IPS DF 4.7 (cell line): ENCODE results near the gene NFATC3.
"Not testable (repeated sequence)": the region's sequence is repeated elsewhere in the genome, so short reads cannot be mapped to it uniquely, and the experiment has no call there.

Experiments used
- DNase-seq: peaks from one replicate; pipeline ENCODE4 v3.0.0-alpha.2; 2013; ENCODE audit warnings: low spot score; ENCODE audit errors: extremely low read depth

The NFATC3 gene

GRCh38 chr16:68116256-68116867 lies 31.2 kb downstream of the NFATC3 start:
- no peak for DNase-seq

- DNase-seq = no peak
These were observed 32.7 kb downstream of the NFATC3 start for GRCh38 chr16:68117884-68118283.

- DNase-seq = not testable (repeated sequence)
These were observed 33.8 kb downstream of the NFATC3 start for GRCh38 chr16:68118954-68119353.

- DNase-seq = not testable (repeated sequence)
These were observed 35.3 kb downstream of the NFATC3 start for GRCh38 chr16:68120496-68120895.

- no peak for DNase-seq
These were observed 41.2 kb downstream of the NFATC3 start for GRCh38 chr16:68126395-68126794.

GRCh38 chr16:68128577-68129305 lies 43.6 kb downstream of the NFATC3 start:
- no peak for DNase-seq

- no peak for DNase-seq
These were observed 45.4 kb downstream of the NFATC3 start for GRCh38 chr16:68130520-68130919.

GRCh38 chr16:68131813-68132706 lies 46.9 kb downstream of the NFATC3 start:
- DNase-seq = no peak

GRCh38 chr16:68133000-68133399 lies 47.8 kb downstream of the NFATC3 start:
- not testable (repeated sequence) for DNase-seq

- no peak for DNase-seq
These were observed 49.5 kb downstream of the NFATC3 start for GRCh38 chr16:68134644-68135043.

- no peak for DNase-seq
These were observed 51.3 kb downstream of the NFATC3 start for GRCh38 chr16:68136515-68136914.

- no peak for DNase-seq
These were observed 58.8 kb downstream of the NFATC3 start for GRCh38 chr16:68144008-68144407.

GRCh38 chr16:68146585-68146984 lies 61.4 kb downstream of the NFATC3 start:
- no peak for DNase-seq

GRCh38 chr16:68147444-68147843 lies 62.3 kb downstream of the NFATC3 start:
- DNase-seq = no peak

GRCh38 chr16:68149596-68149995 lies 64.4 kb downstream of the NFATC3 start:
- no peak for DNase-seq

GRCh38 chr16:68155425-68155824 lies 70.3 kb downstream of the NFATC3 start:
- DNase-seq = no peak

GRCh38 chr16:68162413-68162812 lies 77.2 kb downstream of the NFATC3 start:
- DNase-seq = no peak

- DNase-seq = not testable (repeated sequence)
These were observed 78.1 kb downstream of the NFATC3 start for GRCh38 chr16:68163275-68163674.

GRCh38 chr16:68166264-68166663 lies 81.1 kb downstream of the NFATC3 start:
- DNase-seq = no peak

GRCh38 chr16:68179196-68179795 lies 94.1 kb downstream of the NFATC3 start:
- no peak for DNase-seq

GRCh38 chr16:68179855-68180254 lies 94.7 kb downstream of the NFATC3 start:
- DNase-seq = no peak

GRCh38 chr16:68183046-68183445 lies 97.9 kb downstream of the NFATC3 start:
- no peak for DNase-seq
